BJ (cell line): ENCODE results near the gene AHDC1. TPM values are rescaled to one million over a fixed set of nuclear protein-coding genes. Genes with fewer than 3 reads are reported as not detected.

Experiments
- CTCF ChIA-PET: fragments of 350-600 bp; formaldehyde crosslinking; extraction: SDS; loops from one replicate; lab custom pipeline; 2021; ENCODE audit warnings: antibody characterized with exemption, inconsistent platforms; lab: Yijun Ruan, JAX
- POLR2A ChIA-PET: fragments of 300-600 bp; sonication (Branson Sonifier 250); formaldehyde crosslinking; extraction: SDS; loops from one replicate; lab custom pipeline; 2021; ENCODE audit warnings: antibody characterized with exemption; lab: Charles Lee
- DNase-seq: peaks from one replicate; pipeline ENCODE4 v3.0.0-alpha.2; 2011; ENCODE audit warnings: low read depth
- H3K27me3 ChIP-seq: 2 replicates; pipeline ENCODE4 v1.6.0; 2011; ENCODE audit warnings: low read length; ENCODE audit not compliant: control insufficient read depth, insufficient read depth
- H3K36me3 ChIP-seq: 2 replicates; pipeline ENCODE4 v1.5.1; 2011; ENCODE audit warnings: low read length; ENCODE audit not compliant: control insufficient read depth, insufficient read depth
- H3K4me3 ChIP-seq: 2 replicates; pipeline ENCODE4 v1.5.1; 2011; ENCODE audit warnings: low read depth, mild to moderate bottlenecking, control low read depth, low read length
- polyA plus RNA-seq: library from polyadenylated mRNA; depleted of rRNA; stranded (reverse); fragments of >200 nt; gene quantifications from 2 replicates; pipeline ENCODE4 v1.2.3, GENCODE V29; 2011
- TF ChIP-seq, protein P1 (sequence below): IDR thresholded peaks from 2 replicates; pipeline ENCODE4 v1.5.1; 2011; ENCODE audit warnings: low read depth, mild to moderate bottlenecking, control low read depth, inconsistent platforms, low read length, moderate library complexity; ENCODE audit not compliant: insufficient read depth

Gene AHDC1
- polyA plus RNA-seq, 1 experiment = 4.1 TPM

DNA sequence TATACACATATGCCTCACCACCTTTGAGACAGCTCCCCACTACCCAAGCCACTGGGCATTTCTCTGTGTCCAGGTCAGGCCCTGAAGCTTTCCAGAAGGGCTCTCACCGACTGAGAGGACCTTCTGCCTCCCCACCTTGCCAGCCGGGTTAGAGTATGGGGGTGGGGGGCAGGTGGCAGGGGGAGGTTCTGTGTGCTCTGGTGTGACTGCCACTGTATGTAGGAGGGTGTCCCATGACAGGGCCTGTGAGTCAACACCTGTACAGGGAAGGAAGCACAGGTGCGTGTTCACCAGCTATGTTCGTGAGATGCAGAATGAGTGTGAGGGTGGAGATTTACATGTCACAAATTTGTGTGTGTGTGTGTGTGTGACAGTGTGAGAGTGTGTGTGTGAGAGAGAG, 7.0 kb downstream of the AHDC1 start:
- ChIA-PET CTCF (interaction anchor here (0.9 to 4.4 kb wide), 4 partner anchors 29 to 201 kb away, joined by 3 to 24 read pairs (median 8); no protein-coding TSS in a partner anchor), POLR2A (no interaction called here)
- DNase-seq = no peak
- H3K27me3 ChIP-seq = no peaks in the 10 kb centered on the region
- H3K4me3 ChIP-seq = no peak overlapping the region
- TF ChIP-seq, protein P1, sequence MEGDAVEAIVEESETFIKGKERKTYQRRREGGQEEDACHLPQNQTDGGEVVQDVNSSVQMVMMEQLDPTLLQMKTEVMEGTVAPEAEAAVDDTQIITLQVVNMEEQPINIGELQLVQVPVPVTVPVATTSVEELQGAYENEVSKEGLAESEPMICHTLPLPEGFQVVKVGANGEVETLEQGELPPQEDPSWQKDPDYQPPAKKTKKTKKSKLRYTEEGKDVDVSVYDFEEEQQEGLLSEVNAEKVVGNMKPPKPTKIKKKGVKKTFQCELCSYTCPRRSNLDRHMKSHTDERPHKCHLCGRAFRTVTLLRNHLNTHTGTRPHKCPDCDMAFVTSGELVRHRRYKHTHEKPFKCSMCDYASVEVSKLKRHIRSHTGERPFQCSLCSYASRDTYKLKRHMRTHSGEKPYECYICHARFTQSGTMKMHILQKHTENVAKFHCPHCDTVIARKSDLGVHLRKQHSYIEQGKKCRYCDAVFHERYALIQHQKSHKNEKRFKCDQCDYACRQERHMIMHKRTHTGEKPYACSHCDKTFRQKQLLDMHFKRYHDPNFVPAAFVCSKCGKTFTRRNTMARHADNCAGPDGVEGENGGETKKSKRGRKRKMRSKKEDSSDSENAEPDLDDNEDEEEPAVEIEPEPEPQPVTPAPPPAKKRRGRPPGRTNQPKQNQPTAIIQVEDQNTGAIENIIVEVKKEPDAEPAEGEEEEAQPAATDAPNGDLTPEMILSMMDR = no peak
- peaks cover 6% of the 10 kb centered on the region for H3K36me3 ChIP-seq

- no peak overlapping the region for H3K4me3 ChIP-seq
- POLR2A ChIA-PET = no interaction called here
- H3K27me3 ChIP-seq = no peaks in the 10 kb centered on the region
- no peak for DNase-seq
- CTCF ChIA-PET = interaction anchor here (0.9 to 4.4 kb wide), 7 partner anchors 22 to 193 kb away, joined by 3 to 24 read pairs (median 4); no protein-coding TSS in a partner anchor
- TF ChIP-seq, protein P1 = no peak
- H3K36me3 ChIP-seq = peaks cover 6% of the 10 kb centered on the region
Measured at GRCh38 chr1:27596261-27596660, 7.7 kb downstream of the AHDC1 start.

GRCh38 chr1:27595597-27595996, 8.3 kb downstream of the AHDC1 start:
- H3K36me3 ChIP-seq = peaks cover 6% of the 10 kb centered on the region
- no peaks in the 10 kb centered on the region for H3K27me3 ChIP-seq
- no peak for DNase-seq
- CTCF ChIA-PET = interaction anchor here (0.5 to 4.4 kb wide), 7 partner anchors 21 to 1252 kb away, joined by 3 to 24 read pairs (median 4); no protein-coding TSS in a partner anchor
- TF ChIP-seq, protein P1 = no peak
- POLR2A ChIA-PET = interaction anchor here (0.7 kb wide), 2 partner anchors 38 to 193 kb away, joined by 3 to 25 read pairs; no protein-coding TSS in a partner anchor
- H3K4me3 ChIP-seq = no peak overlapping the region

GRCh38 chr1:27594564-27595510, 9.1 kb downstream of the AHDC1 start:
- peak; percentile 60 for DNase-seq
- H3K36me3 ChIP-seq = peaks cover 6% of the 10 kb centered on the region
- ChIA-PET POLR2A (interaction anchor here (0.7 kb wide), 1 partner anchor 37 kb away, joined by 25 read pairs; no protein-coding TSS in a partner anchor), CTCF (interaction anchor here (0.8 to 4.4 kb wide), 9 partner anchors 12 to 295 kb away, joined by 3 to 24 read pairs (median 4); no protein-coding TSS in a partner anchor)
- TF ChIP-seq, protein P1 = no peak
- H3K27me3 ChIP-seq = no peaks in the 10 kb centered on the region
- H3K4me3 ChIP-seq = no peak overlapping the region
